Stomach (tissue), 9 donors: ENCODE data around the gene UGT8. TPM values are rescaled to one million over a fixed set of nuclear protein-coding genes. Genes with fewer than 3 reads are reported as not detected.
"Not testable (repeated sequence)": the region's sequence is repeated elsewhere in the genome, so short reads cannot be mapped to it uniquely, and the experiment has no call there.

Experiments used
- DNase-seq, 2 donors: peaks; one replicate each; pipeline versions ENCODE4 v3.0.0 to v3.0.0-alpha.2; 2013 to 2019
- H3K27ac ChIP-seq, 5 donors: fragments of 200-600 bp in 4 of 5; sonication (generic) in 4 of 5; one replicate each; pipeline ENCODE4 v1.5.1; 2013 to 2019; ENCODE audit warnings: mild to moderate bottlenecking in 1 of 5, moderate library complexity in 1 of 5
- H3K27me3 ChIP-seq, 3 donors: fragments of 200-600 bp; sonication (generic); one replicate each; pipeline ENCODE4 v1.5.1; 2017 to 2019; ENCODE audit warnings: mixed run types in 1 of 3
- H3K36me3 ChIP-seq, 4 donors: fragments of 200-600 bp; sonication (generic); 1 replicate in 3 of 4; 2 replicates in 1 of 4; pipeline ENCODE4 v1.5.1; 2016 to 2019
- H3K4me1 ChIP-seq, 4 donors: fragments of 200-600 bp; sonication (generic); one replicate each; pipeline ENCODE4 v1.5.1; 2016 to 2019
- H3K4me3 ChIP-seq, 4 donors: fragments of 200-600 bp; sonication (generic) in 3 of 4; one replicate each; pipeline ENCODE4 v1.5.1; 2016 to 2019; ENCODE audit warnings: mild to moderate bottlenecking in 1 of 4
- H3K9me3 ChIP-seq, 4 donors: fragments of 200-600 bp; sonication (generic); one replicate each; pipeline ENCODE4 v1.5.1; 2016 to 2019
- EP300 ChIP-seq: sonication (generic); formaldehyde crosslinking; IDR thresholded peaks from one replicate; pipeline ENCODE4 v1.6.1; 2017; ENCODE audit warnings: antibody characterized with exemption
- POLR2A ChIP-seq, 4 donors: fragments of 450-650 bp; IDR thresholded peaks; one replicate each; pipeline ENCODE4 v1.6.1; 2016; ENCODE audit warnings: antibody characterized with exemption in 4 of 4, control low read depth in 2 of 4, mild to moderate bottlenecking in 1 of 4, moderate library complexity in 1 of 4
- POLR2AphosphoS5 ChIP-seq, 3 donors: sonication (generic); formaldehyde crosslinking; IDR thresholded peaks; one replicate each; pipeline ENCODE4 v1.6.1; 2016; ENCODE audit warnings: antibody characterized with exemption in 3 of 3
- whole genome bisulfite sequencing, 5 donors: extraction: QIAGEN DNeasy Blood & Tissue Kit in 3 of 5; methylation state at CpG; one replicate each; pipeline versions ENCODE4 v1.1.5 to v1.1.7; 2013 to 2018; 5-methylcytosine and 5-hydroxymethylcytosine counted together
- intact Hi-C: fragments of 100-400 bp; cut with DNase I; formaldehyde crosslinking; loops from one replicate; pipeline ENCODE4 v1.15.1; 2023; ENCODE audit warnings: low total_unique reads
- polyA plus RNA-seq, 3 donors: library from polyadenylated mRNA; stranded (reverse); fragments of 200-250 nt; gene quantifications; one replicate each; pipeline ENCODE4 v1.2.3, GENCODE V29; 2013
- total RNA-seq, 5 donors: library from RNA; depleted of rRNA; stranded (reverse); fragments of >200 nt; gene quantifications; one replicate each; pipeline versions ENCODE4 v1.1.0 to v1.2.3, GENCODE V29; 2014 to 2016
- TF ChIP-seq, protein P1 (sequence below), 7 experiments: fragments of 450-650 bp in 4 of 7; fragments of 200-600 bp in 3 of 7; sonication (generic) in 3 of 7; IDR thresholded peaks; one replicate each; pipeline ENCODE4 v1.5.1; 2016 to 2019; ENCODE audit warnings: antibody characterized with exemption in 7 of 7, control low read depth in 2 of 7, mild to moderate bottlenecking in 1 of 7
- donor health status: healthy with polysubstance abuse.
- donor health status: Bipolar disorder and iron deficiency.
- donor health status: healthy.

Gene UGT8
- total and polyA plus RNA-seq, 8 donors: 1.2 to 42.6 (median 8.0) TPM

DNA sequence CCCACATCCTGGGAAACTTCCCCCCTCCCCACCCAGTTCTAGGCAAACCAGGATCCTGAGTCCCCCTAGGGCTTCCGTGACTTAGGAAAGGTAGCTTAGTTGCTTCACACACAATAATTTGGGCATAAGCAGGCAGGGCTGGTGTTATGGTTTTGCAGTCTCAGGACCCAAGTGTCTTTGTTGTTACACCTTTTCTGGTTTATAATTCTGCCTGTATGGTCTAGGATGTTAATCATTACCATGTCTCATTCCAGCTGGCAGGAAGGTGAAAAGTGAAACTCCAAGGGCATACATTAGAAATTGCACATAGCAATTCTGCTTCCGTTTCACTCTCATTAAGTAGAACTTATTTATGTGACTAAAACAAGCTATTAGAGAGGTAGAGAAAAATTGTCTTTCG, 16.8 kb downstream of the UGT8 start:
- H3K4me1 ChIP-seq: peaks cover 0 to 18% (median 10%) of the 10 kb centered on the region in 4 donors
- peak in 1 of 2 donors; percentile 83 for DNase-seq
- H3K4me3 ChIP-seq: peak overlapping the region; percentile 25 to 44 (median 32)
- WGBS, 5 donors: 25 to 46% (median 38%) methylated on average over 3 of the region's 3 CpGs
- TF ChIP-seq, protein P1, sequence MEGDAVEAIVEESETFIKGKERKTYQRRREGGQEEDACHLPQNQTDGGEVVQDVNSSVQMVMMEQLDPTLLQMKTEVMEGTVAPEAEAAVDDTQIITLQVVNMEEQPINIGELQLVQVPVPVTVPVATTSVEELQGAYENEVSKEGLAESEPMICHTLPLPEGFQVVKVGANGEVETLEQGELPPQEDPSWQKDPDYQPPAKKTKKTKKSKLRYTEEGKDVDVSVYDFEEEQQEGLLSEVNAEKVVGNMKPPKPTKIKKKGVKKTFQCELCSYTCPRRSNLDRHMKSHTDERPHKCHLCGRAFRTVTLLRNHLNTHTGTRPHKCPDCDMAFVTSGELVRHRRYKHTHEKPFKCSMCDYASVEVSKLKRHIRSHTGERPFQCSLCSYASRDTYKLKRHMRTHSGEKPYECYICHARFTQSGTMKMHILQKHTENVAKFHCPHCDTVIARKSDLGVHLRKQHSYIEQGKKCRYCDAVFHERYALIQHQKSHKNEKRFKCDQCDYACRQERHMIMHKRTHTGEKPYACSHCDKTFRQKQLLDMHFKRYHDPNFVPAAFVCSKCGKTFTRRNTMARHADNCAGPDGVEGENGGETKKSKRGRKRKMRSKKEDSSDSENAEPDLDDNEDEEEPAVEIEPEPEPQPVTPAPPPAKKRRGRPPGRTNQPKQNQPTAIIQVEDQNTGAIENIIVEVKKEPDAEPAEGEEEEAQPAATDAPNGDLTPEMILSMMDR (IDR thresholded peaks at IDR 0.05): no peak
- peak in 2 of 3 donors; percentile 33 to 48 for TF ChIP-seq POLR2AphosphoS5 (IDR thresholded peaks at IDR 0.05)
- no peaks in the 10 kb centered on the region for H3K36me3 ChIP-seq
- no peaks in the 10 kb centered on the region for H3K9me3 ChIP-seq
- H3K27ac ChIP-seq: peak overlapping the region; percentile 75 to 93 (median 83)
- no peaks in the 10 kb centered on the region for H3K27me3 ChIP-seq
- intact Hi-C loops: no loop called here

DNA sequence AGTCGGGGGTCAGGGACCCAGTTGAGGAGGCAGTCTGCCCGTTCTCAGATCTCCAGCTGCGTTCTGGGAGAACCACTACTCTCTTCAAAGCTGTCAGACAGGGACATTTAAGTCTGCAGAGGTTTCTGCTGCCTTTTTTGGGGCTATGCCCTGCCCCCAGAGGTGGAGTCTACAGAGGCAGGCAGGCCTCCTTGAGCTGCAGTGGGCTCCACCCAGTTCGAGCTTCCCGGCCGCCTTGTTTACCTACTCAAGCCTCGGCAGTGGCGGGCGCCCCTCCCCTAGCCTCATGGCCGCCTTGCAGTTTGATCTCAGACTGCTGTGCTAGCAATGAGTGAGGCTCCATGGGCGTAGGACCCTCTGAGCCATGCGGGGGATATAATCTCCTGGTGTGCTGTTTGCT, 17.4 kb downstream of the UGT8 start:
- Histone ChIP-seq H3K27ac (peak overlapping the region; percentile 75 to 93 (median 83)), H3K4me1 (peaks cover 0 to 18% (median 10%) of the 10 kb centered on the region in 4 donors), H3K4me3 (peak overlapping the region; percentile 25 to 44 (median 32))
- WGBS, 5 donors: 30 to 75% (median 39%) methylated on average over 5 to 12 of the region's 12 CpGs
- H3K36me3 ChIP-seq, H3K27me3 ChIP-seq, intact Hi-C loops, H3K9me3 ChIP-seq: not testable (repeated sequence)
- peak; percentile 59 to 82 for DNase-seq
- peak in 2 of 3 donors; percentile 6 to 9 for TF ChIP-seq POLR2AphosphoS5 (IDR thresholded peaks at IDR 0.05)

DNA sequence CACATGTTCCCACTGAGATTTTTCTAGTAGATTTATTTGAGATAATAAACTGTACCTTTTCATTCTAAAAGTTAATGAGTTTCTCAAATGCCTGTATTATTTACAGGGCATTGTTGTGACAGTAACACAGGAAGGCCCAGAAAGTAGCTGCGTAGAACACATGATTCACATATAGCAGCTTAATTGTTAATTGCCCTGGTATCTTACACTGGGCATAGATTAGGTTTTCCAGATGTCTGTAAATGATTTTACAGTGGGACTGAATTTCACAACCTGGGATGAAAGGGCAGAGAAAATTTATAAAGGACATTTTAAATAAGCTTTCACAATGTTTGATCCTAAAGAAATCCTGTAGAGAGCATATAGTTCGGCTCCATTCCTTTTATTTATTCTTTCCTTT, 27.6 kb downstream of the UGT8 start:
- H3K4me1 ChIP-seq: no peaks in the 10 kb centered on the region
- no peak for DNase-seq
- H3K4me3 ChIP-seq: no peak overlapping the region
- no peak overlapping the region for H3K27ac ChIP-seq
- H3K27me3 ChIP-seq: no peaks in the 10 kb centered on the region
- no peaks in the 10 kb centered on the region for H3K36me3 ChIP-seq
- intact Hi-C loops: no loop called here
- TF ChIP-seq POLR2A (IDR thresholded peaks at IDR 0.05) (no peak), POLR2AphosphoS5 (IDR thresholded peaks at IDR 0.05) (no peak), EP300 (no peak)
- TF ChIP-seq, protein P1 (IDR thresholded peaks at IDR 0.05): no peak
- WGBS, 5 donors: 75 to 84% (median 81%) methylated on average over 2 of the region's 2 CpGs
- H3K9me3 ChIP-seq: no peaks in the 10 kb centered on the region

DNA sequence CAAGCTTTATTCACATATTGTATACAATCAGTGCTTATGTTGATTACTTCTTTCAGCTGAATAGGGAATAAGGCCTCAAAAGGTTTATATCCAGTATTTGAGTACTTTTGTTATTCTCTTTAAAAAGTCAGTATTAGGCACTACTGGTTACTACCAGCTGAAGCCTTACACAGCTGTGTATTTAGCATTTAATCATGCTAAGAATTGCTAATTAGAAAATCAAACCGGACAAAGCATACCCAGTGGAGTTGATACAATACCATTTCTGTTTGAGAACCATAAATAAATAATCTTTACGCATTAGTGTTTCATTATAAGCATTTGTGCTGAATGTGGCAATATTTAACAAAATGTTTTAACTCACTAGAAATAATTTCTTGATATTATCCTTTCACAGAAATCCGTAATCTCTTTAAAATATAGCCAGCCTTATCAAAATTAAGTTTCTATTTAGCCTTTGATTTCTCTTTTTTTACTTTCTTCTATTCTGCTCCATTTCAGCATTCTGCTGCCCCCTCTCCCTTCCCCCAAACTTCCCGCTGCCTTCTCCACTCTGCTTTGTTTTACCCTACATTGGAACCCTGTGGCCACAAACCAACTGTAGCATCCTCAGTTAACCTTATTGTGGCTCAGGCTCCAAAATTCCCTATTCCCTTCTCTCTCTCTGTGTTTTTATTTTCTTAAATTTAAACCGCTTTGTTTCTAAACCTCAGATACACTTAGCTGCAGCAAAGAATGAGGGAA, 37.8 kb downstream of the UGT8 start:
- Histone ChIP-seq H3K36me3 (no peaks in the 10 kb centered on the region), H3K4me3 (no peak overlapping the region), H3K27ac (no peak overlapping the region), H3K9me3 (no peaks in the 10 kb centered on the region), H3K4me1 (no peaks in the 10 kb centered on the region), H3K27me3 (no peaks in the 10 kb centered on the region)
- 85 to 93% (median 90%) methylated on average over 5 of the region's 5 CpGs for WGBS, 5 donors
- intact Hi-C loops: no loop called here
- TF ChIP-seq, protein P1 (IDR thresholded peaks at IDR 0.05): no peak
- TF ChIP-seq POLR2A (IDR thresholded peaks at IDR 0.05) (no peak), EP300 (no peak), POLR2AphosphoS5 (IDR thresholded peaks at IDR 0.05) (no peak)
- no peak for DNase-seq

DNA sequence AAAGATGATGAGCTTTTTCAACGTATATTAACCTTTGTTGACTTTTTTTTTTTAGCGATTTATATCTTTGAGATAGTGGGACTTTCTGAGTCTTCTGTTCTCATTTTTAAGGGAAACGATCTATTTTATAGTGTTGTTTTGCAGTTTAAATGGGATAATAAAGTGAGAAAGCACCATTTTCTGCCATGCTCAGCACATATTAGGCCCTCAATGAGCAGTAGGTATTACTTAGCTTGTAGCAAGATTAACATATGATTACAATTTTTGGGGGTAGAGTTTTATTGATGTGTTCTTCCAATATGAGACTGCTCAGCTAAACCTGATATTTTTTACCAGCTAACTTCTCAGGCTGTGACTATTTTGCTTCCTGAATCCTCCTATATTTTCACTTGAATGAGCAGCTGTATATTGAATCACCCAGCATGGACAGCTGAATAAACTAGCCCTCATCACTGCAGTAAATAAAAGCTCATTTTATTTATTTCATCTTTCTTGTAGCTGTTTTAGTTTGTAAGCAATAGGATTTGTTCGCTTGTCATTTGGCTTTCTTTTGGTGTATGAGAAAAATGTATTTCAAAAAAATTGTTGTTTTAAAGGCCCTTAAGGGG, 43.7 kb downstream of the UGT8 start:
- 63 to 81% (median 71%) methylated on average over 4 of the region's 4 CpGs for WGBS, 5 donors
- intact Hi-C loops: no loop called here

More for the DNA sequence above, 43.7 kb downstream of the UGT8 start:
- Histone ChIP-seq H3K9me3 (no peaks in the 10 kb centered on the region), H3K27me3 (no peaks in the 10 kb centered on the region), H3K4me3 (no peak overlapping the region), H3K27ac (no peak overlapping the region), H3K36me3 (no peaks in the 10 kb centered on the region), H3K4me1 (peaks cover 0 to 7% (median 2%) of the 10 kb centered on the region in 4 donors)
- no peak for DNase-seq
- TF ChIP-seq POLR2A (IDR thresholded peaks at IDR 0.05) (no peak), EP300 (no peak), POLR2AphosphoS5 (IDR thresholded peaks at IDR 0.05) (no peak)
- TF ChIP-seq, protein P1 (IDR thresholded peaks at IDR 0.05): no peak
